GM19328 (cell line): ENCODE data around the gene KCNRG.
"Not testable (repeated sequence)": the region's sequence is repeated elsewhere in the genome, so short reads cannot be mapped to it uniquely, and the experiment has no call there.

Source experiments
- ATAC-seq: cut with Tn5 transposase; IDR thresholded peaks from one replicate; pipeline ENCODE4 v1.9.1; 2021; ENCODE audit warnings: mild to moderate bottlenecking, moderate library complexity; ENCODE audit not compliant: unreplicated experiment

The KCNRG gene

DNA sequence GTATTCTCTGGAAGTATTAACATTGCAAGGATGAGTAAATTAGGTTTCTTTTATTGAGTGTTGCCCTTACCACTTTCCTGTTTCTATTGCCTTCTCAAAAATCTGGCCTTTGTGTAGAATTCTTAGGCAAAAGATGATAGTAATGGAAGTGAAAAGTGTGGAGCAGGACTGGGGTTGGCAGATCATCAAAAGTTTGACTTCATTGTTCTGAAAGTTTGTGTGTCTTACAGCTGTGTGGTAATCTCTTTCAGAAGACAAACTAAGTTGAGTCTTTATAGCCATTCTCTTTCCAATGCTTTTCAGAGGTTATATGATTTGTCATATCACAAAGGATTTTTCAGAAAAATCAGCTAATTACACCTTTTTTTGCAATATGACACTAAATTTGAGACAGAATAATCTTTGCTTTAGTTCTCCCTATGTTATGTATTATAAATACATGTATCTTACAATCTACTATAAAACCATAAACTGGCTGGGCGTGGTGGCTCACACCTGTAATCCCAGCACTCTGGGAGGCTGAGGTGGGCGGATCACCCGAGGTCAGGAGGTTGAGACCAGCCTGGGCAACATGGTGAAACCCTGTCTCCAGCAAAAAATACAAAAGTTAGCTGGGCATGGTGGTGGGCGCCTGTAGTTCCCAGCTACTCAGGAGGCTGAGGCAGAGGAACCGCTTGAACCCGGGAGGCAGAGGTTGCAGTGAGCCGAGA is 8.7 kb upstream of the KCNRG start:
- ATAC-seq, result no peak

DNA sequence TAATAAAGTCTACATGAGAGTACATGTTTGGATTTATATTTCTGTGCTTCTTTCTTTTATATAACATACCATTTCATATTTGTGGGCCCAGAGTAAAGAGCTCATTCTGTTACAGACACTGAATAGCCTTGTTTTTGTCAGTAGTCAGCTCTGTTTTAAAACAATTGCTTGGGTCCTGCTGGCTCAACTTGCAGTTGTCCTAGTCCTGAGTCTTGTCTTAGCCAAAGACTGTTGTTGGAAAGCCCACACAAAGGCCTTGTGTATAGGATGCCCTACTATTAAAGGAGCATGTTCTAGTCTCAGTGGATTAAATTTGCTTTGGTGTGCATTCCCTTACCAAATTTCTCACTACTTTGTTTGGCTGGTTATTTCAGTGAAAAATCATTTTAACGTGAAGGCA is 3.8 kb upstream of the KCNRG start:
- no peak for ATAC-seq

DNA sequence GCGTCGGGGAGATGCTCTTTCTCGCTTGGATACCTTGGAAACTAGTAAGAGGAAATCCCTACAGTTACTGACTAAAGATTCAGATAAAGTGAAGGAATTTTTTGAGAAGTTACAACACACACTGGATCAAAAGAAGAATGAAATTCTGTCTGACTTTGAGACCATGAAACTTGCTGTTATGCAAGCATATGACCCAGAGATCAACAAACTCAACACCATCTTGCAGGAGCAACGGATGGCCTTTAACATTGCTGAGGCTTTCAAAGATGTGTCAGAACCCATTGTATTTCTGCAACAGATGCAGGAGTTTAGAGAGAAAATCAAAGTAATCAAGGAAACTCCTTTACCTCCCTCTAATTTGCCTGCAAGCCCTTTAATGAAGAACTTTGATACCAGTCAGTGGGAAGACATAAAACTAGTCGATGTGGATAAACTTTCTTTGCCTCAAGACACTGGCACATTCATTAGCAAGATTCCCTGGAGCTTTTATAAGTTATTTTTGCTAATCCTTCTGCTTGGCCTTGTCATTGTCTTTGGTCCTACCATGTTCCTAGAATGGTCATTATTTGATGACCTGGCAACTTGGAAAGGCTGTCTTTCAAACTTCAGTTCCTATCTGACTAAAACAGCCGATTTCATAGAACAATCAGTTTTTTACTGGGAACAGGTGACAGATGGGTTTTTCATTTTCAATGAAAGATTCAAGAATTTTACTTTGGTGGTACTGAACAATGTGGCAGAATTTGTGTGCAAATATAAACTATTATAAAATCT is 2.7 kb upstream of the KCNRG start:
- no peak for ATAC-seq

DNA sequence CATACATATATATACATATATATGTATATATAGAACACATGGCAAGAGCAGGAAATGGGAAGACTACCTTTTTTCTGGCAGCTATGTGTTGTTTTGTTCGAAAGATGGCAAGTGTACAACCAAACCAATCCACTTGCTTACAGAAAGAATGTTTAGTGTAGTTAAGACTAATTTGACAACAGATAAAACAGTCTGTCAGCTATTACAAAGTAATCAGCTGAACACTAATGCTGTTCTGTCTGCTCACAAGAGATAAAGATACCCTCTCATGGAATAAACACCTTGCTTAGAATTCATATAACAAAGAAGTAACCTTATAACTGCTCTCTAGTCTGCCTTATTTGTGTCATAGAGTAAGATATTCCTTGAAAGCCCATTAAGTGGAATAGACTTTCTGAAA is 858 bp upstream of the KCNRG start:
- no peak for ATAC-seq

DNA sequence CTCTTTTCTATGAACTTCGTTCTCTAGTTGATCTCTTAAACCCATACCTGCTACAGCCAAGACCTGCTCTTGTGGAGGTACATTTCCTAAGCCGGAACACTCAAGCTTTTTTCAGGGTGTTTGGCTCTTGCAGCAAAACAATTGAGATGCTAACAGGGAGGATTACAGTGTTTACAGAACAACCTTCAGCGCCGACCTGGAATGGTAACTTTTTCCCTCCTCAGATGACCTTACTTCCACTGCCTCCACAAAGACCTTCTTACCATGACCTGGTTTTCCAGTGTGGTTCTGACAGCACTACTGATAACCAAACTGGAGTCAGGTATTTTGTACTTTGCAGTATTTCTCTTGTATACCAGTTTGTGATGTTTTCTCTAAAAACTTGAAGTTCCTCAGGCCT is 506 bp downstream of the KCNRG start:
- no peak for ATAC-seq

DNA sequence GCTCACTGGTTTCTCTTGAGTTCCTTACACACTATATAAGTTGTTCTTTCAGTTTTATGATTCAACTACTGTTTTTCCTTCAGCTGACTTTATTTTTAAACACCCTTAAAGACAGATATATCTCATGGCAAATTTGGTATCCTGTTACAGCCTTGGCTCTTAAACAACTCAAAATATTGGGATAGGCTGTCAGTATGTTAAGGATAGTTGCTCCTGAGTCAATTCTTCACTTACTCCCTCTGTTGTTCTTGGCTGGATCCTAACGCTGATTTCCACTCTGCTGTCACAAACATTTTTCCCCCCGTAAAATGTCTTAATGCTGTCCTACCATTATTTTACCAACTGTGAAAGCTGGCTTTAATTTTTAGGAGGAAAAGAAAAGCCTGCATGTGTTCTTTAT is 1.2 kb downstream of the KCNRG start:
- ATAC-seq, result no peak

DNA sequence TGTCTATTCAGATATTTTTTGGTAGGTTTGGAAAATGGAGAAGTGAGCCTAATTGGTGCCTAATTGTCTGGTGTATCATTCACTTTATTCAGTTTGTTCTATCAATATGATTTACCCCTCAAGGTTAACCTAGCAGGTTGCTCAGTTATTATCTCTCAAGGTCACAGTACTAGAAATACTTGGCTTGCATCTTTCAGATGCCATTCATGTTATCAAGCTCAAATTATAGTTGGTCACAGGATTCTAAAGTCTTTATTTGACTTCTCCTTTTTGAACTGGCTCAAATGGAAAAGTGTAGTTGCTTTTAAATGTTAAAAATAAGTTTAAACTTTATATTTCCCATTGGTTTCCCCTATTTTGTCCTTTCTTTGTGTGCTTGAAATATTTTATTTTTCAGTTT is 2.6 kb downstream of the KCNRG start:
- ATAC-seq, result no peak

DNA sequence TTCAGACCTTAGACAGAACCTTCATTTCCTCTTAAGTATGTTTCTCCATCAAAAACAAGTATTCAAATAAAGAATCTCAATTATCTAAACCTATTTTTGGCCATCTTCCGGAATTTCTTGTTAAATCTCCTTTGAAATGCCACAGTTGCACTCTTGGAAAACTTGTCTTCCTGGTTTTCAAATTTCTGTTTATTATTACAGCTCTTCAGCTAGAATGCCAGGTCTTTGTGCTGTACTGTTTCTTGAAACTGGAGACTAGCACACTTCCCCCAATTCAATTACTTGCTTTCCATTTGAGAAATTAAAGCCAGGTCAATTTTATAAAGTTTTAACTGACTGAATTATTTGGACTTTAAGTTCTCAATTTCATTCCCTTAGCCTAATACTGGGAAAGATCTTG is 10.2 kb downstream of the KCNRG start:
- no peak for ATAC-seq

DNA sequence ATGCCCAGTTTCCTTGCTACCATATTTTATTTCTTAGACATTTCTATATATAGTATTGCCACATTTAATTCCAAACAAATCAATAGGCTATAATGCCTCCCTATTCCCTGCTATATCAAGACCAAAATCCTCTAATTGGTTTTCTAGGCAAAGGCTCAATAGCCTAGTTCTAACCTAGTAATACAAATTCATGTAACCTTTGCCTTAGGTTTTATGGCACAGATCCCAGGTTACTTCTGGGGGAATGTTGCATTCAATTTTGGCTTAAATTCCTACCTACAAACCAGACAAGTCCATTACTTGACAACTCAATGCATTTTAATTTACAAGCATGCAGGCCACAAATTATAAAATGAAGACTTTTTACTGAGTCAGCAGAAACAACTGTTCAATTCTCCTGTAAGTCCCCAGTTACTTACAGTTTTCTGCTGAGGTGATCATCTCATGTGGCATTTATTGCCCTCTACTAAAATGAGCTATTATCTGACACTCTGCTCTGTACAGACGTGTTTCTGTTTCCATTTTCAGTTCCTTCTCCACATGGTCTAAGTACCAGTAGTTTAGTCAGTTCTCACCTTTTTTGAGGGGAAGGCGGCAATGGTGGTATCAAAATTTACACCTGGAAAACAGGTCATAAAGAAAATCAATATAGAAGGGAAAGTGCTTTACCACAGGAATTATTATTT is 11.7 kb downstream of the KCNRG start:
- peak; percentile 98 for ATAC-seq

DNA sequence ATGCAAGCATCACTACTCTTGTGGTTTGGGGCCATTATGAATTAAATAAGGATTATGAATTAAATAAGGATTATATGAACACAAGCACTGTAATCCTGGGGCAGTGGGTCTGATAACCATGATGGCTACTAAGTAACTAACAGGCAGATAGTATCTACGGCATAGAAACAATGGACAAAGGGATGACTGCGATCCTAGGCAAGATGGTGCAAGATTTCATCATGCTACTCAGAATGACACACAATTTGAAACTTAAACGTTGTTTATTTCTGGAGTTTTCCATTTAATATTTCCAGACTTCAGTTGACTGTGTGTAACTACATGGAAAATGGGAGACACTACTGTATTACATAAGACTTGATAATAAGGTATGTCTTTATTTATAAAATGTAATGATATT is 15.1 kb downstream of the KCNRG start:
- no peak for ATAC-seq

DNA sequence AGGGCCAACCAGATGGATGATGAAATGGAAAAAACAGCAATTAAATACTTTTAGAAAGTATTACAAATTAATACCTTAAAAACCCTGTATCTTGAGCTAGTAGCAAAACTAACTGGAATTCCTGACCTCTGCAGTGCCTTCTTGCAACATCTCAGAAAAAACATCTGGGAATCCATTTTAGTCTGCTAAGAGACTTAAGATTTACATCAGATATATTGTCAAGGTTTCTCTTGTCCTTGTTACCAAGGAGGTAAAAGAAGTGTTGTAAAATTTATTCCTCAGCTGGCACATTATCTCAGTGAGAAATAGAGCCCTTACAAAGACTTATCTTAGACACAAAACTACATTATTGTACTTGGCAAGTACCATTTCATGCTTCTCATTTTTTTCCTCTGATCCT is 18.5 kb downstream of the KCNRG start:
- ATAC-seq, result no peak

DNA sequence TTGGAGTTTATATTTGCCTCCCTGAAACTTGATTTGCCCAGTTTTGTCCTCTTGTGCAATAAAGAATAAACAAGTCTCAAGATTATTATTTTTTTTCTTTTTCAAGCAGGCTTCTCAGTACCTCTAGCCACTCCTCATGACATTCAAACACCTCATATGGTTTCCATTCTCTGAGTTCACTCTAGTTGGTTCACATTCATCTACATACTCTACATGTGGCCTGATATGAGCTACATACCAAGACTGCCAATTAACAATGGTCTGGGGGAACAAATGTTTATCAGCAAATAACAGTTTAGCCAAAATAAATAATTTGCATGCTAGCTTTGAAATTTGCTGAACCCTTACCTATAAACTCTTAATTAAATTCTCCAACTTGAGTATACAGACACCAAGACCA is 22.5 kb downstream of the KCNRG start:
- no peak for ATAC-seq

DNA sequence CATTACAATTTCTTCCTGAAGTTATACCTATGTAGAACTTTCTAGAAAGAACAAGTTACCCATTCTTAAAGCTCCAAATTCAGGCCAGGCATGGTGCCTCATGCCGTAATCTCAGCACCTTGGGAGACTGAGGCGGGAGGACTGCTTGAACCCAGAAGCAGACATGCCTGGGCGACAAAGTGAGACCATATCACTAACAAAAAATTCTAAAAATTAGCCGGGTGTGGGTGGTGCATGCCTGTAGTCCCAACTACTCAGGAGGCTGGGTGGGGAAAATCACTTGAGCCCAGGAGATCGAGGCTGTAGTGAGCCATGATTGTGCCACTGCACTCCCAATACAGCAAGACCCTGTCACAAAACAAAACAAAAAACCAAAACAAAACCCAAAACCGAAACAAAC is 23.0 kb downstream of the KCNRG start:
- ATAC-seq, result no peak

DNA sequence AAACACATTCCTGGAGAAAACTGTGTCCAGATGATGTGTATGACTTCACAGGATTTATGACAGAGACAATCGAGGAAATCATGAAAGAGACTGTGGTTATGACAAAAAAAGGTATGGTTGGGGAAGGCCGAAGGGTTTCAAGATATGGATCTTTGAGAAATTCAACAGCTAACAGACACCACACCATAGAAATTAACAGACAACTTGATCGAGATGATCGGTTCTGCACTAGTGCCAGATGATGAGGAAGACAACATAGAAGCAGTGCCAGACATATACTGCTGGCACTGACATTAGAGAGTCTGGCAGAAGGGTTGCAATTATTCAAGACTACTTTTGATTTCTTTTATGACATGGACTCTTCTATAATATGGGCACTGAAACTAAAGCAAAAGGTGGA is 37.2 kb downstream of the KCNRG start:
- no peak for ATAC-seq

DNA sequence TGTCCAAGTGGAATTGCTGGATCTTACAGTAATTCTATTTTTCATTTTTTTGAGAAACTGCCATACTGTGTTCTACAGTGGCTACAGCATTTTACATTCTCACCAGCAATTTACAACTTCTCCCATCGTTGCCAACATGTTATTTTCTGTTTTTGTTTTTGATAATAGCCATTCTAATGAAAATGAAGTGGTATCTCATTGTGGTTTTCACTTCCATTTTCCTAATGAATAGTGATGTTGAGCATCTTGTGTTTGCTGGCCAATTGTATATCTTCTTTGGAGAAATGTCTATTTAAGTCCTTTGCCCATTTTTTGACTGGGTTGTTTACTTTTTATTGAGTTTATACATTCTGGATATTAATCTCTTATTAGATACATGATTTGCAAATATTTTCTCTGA is 38.6 kb downstream of the KCNRG start:
- ATAC-seq, result no peak

DNA sequence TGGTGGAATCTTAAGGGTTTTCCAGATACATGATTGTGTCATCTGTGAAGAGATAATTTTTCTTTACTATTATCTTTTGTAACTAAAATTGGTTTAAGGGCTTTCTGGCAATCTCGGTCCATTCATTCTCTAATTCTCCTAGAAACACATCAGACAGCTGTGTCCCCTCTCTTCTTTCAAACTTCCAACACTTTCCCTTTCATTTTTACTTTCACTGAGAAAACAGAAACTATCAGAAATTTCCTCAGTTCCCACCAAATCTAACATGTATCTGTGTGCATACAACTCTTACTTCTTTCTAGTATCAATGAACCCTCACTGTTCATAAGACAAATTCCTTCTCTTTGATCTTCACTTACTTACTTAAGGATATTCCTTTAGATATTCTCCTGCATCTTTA is 40.2 kb downstream of the KCNRG start:
- no peak for ATAC-seq

DNA sequence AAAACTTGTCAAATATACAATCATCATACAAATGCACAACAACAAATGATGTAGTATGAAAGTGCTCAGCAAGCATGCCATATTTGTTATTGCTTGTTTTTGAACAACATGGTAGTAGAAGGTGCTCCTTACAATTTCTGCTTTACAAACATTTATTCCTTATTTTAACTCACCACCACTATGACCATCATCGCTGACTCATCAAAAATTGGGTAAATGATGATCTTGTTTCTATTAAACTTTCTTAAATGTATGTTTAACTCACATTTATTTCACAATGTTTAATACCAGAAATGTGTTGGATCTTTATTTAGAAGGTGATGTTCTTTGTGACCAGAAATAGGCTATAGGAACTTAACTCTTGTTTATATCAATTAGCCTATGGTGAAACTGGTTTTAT is 45.5 kb downstream of the KCNRG start:
- no peak for ATAC-seq

DNA sequence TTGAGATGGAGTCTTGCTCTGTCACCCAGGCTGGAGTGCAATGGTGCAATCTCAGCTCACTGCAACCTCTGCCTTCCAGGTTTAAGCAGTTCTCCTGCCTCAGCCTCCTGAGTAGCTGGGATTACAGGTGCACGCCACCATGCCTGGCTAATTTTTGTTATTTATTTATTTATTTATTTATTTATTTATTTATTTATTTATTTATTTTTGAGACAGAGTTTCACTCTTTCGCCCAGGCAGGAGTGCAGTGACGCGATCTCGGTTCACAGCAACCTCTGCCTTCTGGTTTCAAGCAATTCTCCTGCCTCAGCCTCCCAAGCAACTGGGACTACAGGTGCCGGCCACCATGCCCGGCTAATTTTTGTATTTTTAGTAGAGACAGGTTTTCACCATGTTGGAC is 47.1 kb downstream of the KCNRG start:
- ATAC-seq, result not testable (repeated sequence)

DNA sequence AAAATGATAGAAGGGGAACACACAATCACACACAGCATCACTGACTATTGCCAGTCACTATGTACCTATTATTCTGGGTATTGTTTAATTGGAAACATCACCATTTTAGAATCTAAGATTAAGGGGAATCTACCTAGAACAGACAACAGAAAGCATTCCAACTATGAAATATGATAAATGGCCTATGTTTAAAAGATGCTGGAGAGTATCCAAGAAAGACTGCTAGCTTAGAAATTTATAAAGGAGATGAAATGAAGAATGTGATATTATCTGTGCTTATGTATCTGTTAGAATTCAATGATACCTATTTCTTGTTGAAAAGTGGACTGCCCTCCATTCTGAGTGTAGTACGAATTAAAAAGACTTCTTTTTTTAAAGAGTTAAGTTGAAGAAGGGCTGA is 50.5 kb downstream of the KCNRG start:
- ATAC-seq, result no peak

DNA sequence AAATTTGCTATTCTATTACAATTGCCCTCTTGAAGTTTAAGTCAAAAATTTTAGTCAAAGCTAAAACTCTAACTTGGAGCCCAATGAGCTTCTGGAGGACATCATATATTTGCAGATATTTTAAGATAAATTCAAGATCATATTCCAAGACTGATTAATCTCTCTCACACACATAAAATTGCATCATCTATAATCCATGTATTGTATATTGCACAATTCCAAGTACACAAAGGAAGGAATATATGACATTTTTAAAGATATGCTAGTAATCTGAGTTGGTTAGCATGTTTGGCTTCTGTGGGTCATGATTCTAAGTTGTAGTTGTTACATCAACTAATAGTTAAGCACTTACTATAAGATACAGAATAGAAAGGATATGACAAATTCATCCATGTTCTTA is 53.3 kb downstream of the KCNRG start:
- no peak for ATAC-seq

DNA sequence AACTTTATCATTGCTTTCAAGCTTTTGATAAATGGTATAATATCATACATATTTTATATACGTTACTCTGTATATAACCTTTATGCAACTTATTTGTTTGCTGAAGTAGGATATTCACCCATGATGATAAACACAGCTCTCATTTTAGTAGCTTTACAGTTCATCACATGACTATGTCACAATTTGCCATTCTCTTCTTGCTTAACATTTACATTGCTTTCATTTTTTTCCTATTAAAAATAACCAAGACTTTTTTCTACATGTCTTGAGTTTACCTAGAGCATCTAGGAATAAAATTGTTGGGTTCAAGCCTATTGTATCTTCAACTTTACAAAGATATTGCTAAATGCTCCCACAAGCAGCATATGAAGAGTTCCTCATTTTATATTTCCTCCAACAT is 54.0 kb downstream of the KCNRG start:
- no peak for ATAC-seq

DNA sequence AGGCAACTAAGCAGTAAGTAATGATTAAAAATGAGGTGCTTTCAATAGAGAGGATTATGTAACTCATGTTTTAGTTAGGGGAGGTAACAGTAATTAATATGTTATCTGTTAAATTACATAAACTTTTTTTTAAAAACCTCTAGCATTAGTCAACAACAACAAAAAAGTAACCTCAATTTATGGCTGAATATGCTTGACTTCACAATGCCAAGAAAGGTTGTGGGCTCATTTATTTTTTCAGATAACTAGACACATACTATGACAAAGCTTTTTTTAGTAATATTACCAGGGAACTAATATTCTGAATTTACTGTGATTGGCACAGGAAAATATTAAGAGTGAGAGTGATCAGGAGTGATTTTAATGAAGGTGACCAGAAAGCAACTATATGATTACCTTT is 54.9 kb downstream of the KCNRG start:
- ATAC-seq, result no peak
